GM18508 (cell line): ENCODE data around the gene GJB6.

Experiments used
- ATAC-seq: cut with Tn5 transposase; IDR thresholded peaks from one replicate; pipeline ENCODE4 v1.9.1; 2021; ENCODE audit warnings: moderate number of reproducible peaks; ENCODE audit not compliant: insufficient read depth, unreplicated experiment

Gene GJB6

GRCh38 chr13:20190481-20191310 is 41.4 kb downstream of the GJB6 start:
- no peak for ATAC-seq

DNA sequence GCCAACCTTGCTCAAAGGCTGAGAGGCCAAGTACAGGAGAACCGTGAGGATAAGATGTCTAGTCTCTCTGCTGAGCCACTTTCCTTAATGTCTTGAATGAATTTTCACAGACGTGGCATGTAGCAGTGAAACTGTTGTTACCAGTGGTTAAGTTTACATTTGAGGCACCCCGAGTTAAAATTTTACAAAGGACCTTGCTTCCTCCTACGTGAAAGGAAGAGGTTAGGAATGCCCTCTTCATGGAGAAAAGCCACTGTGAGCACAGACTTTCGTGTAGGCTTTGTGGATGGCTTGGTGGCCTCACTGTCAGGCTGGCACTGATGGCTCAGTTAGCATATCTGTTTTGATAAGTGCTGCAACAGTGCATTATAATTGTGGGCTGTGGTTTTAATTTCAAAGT is 42.0 kb downstream of the GJB6 start:
- ATAC-seq = no peak

GRCh38 chr13:20188667-20189553 is 43.2 kb downstream of the GJB6 start:
- ATAC-seq = no peak

DNA sequence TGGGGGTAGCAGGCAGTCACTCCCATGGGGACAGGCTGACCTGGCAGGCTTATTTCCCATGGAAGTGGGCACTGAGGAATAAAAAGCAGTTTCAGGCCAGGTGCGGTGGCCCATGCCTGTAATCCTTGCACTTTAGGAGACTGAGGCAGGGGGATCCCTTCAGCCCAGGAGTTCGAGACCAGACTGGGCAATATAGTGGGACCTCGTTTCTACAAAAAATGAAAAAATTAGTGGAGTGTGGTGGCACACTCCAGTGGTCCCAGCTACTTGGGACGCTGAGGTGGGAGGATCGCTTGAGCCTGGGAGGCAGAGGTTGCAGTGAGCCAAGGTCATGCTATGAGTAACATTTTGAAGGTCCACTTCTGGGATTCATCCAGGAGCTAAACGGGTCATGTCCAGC is 45.3 kb downstream of the GJB6 start:
- ATAC-seq = no peak

DNA sequence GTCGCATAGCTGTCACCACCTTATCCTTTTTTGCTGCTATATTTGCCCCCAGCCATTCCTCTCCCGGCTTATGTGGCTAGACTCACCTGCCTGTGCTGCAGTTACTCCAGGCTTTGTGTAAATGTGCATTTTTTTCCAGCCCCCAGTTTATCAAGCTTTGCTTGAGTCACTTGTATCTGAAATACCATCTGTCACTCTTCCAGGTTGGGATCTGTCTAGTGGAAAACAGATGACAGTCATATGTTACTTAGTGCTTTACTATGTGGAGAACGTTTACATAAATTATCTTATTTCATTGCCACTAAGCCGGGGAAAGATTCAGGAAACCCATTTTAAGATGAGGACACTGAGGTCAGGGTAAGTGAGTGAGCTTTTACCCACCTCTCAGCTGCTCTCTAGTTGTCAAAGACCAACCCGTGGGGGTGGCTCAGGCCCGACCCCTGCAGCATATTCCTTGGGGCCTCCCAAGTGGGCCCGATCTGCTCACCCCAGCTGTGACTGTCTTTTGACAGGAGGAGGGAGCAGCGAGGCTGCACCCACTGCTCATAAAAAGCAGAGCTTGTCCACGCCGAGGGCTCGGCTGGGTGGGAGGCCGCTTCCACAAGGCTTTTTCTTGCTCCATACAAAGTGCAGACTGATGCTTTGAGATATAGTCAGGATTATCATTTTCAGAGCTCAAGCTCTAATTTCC is 46.6 kb downstream of the GJB6 start:
- no peak for ATAC-seq

DNA sequence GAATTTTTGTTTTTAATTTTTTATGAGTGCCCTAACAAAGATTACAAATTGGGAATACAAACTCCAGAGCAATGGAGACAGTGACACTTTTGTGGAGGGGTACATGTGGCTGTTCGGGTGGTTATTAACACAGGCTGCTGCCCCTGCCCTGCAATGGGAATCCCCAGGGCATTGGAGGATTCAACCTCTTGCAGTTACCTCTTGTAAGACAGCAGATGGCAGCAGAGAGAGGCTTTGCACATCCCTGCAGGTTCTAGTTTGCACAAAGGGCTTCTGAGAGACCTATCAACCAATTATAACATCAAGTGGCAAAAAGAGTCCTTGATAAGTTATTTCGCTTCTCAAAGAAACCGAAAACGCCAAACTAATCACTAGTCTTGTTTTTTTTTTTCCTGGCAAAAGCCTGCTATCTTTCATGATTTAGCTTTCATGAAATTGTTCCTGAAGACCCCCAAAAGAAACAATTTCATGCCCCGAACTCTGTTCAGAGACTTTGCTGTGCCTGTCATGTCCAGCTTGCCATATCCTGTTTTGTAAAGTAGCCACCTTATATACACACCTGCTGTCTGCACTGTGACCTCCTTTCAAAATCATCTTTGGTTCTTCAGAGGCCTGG is 49.8 kb downstream of the GJB6 start:
- ATAC-seq = peak; percentile 53

GRCh38 chr13:20181188-20181587 is 50.9 kb downstream of the GJB6 start:
- ATAC-seq = no peak

- ATAC-seq = no peak
Observed at GRCh38 chr13:20178156-20178555, 54.0 kb downstream of the GJB6 start.

DNA sequence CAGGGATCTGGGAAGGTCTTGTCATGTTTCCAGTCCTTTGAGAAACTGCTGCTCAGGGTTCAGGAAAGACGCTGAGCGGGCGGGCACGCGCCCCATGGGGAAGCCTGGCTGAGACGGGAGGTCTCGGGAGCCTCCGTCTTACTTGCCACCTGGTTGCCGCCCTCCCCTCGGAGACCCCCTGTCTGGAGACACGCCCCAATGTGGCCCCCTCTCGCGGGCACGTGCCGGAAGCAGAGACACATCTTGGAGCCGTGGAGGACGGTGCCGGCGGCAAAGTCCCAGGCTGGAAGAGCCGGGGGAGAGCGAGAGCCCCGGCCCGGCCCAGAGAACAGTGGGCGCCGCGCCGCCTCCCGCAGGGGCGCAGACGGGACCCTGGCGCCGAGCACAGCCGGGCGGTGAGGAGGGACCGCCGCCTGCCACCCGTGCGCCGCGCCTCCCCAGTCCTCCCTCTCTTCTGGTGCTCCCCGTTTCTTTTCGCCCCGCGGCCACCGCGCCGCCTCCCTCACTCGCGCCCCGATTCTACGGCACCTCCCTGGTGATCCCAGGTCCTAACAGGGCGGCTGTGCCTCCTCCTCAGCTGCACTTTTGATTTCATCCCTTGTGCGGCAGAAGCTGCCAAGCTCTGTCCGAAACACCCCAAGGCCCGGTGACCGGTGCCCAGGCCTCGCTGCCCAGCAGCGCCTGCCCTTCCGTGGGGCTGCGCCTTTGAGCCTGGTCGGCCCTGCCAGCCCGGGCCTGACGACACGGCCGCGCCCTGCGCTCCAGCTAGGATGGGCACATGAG is 54.9 kb downstream of the GJB6 start:
- no peak for ATAC-seq

DNA sequence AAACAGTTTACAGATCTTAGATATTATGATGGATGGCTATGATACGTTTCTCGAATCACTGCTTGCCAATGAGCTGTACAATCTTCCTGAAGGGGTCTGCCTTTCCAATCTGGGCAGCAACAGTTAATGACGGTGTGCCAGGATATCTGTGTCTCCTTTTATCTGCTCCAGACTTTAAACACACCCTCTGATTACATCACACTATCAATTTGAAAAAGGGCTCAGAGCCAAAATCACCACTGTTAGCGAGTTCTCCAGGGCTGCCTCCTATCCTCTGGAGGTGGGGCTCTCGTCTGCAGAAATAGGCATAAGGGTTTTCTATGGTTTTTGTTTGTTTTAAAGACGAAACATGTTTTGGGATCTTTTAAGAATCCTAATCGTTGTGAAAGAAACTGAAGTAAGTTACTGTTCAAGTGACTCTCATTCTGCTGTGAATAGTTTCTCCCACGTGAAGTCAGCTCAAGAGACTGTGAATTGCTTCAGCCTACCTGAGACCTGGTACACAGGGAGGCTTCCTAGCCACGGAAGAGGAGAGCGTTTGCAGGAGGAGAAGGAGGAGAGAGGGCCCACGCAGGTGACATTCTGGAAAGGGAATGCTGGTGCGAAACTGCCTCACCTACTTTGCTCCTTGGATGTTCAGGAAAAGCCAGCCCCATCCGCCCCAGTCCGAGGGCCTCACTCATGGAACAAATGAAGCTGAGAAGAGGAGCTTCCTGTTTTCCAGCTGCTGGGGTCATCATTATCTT is 56.0 kb downstream of the GJB6 start:
- no peak for ATAC-seq

- ATAC-seq = no peak
Observed at GRCh38 chr13:20175406-20175794, 56.7 kb downstream of the GJB6 start.

GRCh38 chr13:20174656-20175405 is 57.3 kb downstream of the GJB6 start:
- ATAC-seq = peak; percentile 74

DNA sequence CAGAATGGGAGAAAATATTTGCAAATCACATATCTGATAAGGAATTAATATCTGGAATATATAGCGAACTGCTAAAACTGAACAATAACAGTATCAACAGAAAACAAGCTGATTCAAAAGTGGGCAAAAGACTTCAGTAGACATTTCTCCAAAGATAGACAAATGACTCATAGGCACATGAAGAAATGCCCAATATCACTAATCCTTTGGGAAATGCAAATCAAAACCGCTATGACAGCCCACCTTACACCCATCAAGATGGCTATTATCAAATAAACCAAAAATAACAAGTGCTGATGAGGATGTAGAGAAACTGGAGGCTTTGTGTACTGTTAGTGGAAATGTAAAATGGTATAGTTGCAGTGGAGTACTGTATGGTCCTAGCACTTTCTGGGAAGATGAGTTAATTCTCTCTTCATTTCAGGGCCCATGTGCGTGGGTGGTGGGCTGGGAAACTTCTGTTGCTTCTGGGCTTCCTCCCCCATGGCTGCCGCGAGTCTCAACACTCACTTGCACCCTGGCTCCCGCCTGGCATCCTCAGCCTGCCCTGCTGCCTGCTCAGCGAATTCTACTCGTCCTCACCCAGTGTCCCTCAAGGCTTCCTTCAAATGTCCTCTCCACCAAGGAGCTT is 58.9 kb downstream of the GJB6 start:
- no peak for ATAC-seq
